Measurements from ENCODE around the gene KIF2A. TPM values are rescaled to one million over a fixed set of nuclear protein-coding genes. Genes with fewer than 3 reads are reported as not detected.
A peak's percentile ranks its signal among the peaks of the same experiment; 100 is the strongest.

KIF2A gene
- total RNA-seq, 2 experiments from 2014 or later = 161 to 171 TPM

DNA sequence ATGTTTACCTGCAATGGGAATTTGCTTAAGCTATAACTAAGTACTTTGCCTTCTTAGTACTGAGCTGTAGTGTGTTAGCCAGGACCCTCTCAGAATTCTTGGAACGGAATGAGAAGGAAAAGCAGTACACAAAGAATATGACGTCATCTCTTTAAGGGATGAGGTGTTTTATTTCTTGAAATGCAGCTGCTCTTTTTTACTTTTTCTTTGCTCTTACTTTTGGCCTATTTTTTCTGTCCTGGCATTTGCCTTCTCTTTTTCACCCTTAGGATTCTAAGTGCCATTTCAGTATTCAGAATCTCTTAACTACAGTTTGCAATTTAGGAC, 10.1 kb downstream of the KIF2A start:
- peaks cover 19% of the 10 kb centered on the region for H3K36me3 Mint-ChIP-seq

DNA sequence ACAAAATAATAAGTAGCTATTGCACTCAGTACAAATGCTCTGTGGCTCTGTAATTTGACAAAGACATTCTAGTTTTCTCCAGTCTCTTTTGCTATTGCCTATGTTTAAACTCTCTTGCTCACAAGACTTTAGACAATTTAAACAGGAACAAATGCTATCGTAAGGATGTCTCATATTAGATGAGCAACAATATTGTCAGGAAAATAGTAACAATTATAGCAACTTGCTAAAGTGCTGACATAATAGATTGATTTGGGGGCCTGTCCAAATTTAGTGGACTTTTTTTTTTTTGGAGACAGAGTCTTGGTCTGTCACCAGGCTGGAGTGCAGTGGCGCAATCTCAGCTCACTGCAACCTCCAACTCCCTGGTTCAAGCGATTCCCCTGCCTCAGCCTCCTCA, 11.8 kb downstream of the KIF2A start:
- DNase-seq (no peak), ATAC-seq (ENCODE audit: low read depth) (no peak)
- Mint-ChIP-seq H3K4me1 (peaks cover 44% of the 10 kb centered on the region), H3K27ac (no peak overlapping the region), H3K9me3 (no peaks in the 10 kb centered on the region), H3K4me3 (no peak overlapping the region), H3K27me3 (no peaks in the 10 kb centered on the region), H3K36me3 (peaks cover 28% of the 10 kb centered on the region)
- POLR2A ChIA-PET = interaction anchor here (0.6 kb wide), 1 partner anchor 19 kb away, joined by 3 read pairs; no protein-coding TSS in a partner anchor

More for the DNA sequence above, 10.1 kb downstream of the KIF2A start:
- Mint-ChIP-seq H3K27ac (no peak overlapping the region), H3K4me3 (no peak overlapping the region), H3K27me3 (no peaks in the 10 kb centered on the region), H3K9me3 (no peaks in the 10 kb centered on the region), H3K4me1 (peaks cover 53% of the 10 kb centered on the region)
- POLR2A ChIA-PET = interaction anchor here (1.2 kb wide), 1 partner anchor 17 kb away, joined by 3 read pairs; no protein-coding TSS in a partner anchor
- DNase-seq (no peak), ATAC-seq (ENCODE audit: low read depth) (no peak)

DNA sequence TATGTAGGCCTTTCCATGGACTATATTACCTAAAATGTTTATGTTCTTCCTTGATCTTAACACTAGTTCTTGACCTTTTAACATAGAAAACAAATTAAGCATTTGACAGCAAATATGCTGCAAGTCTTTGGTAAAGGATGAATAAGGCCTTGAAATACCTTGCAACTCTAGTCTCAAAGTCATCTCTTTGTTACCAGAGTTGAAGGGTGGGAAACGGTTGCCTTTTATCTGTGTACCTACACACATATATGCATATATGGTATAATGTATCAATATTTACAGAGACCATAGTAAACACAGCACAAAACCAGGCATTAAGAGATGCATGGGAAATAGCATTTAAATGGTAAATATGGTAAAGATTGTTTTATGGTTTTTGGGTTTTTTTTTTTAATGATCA, 16.5 kb downstream of the KIF2A start:
- no peak for ATAC-seq (ENCODE audit: low read depth)
- POLR2A ChIA-PET = no interaction called here
- H3K4me3 Mint-ChIP-seq = no peak overlapping the region
- peaks cover 36% of the 10 kb centered on the region for H3K36me3 Mint-ChIP-seq
- no peaks in the 10 kb centered on the region for H3K9me3 Mint-ChIP-seq
- no peak for DNase-seq
- peaks cover 40% of the 10 kb centered on the region for H3K4me1 Mint-ChIP-seq
- no peak overlapping the region for H3K27ac Mint-ChIP-seq
- no peaks in the 10 kb centered on the region for H3K27me3 Mint-ChIP-seq

DNA sequence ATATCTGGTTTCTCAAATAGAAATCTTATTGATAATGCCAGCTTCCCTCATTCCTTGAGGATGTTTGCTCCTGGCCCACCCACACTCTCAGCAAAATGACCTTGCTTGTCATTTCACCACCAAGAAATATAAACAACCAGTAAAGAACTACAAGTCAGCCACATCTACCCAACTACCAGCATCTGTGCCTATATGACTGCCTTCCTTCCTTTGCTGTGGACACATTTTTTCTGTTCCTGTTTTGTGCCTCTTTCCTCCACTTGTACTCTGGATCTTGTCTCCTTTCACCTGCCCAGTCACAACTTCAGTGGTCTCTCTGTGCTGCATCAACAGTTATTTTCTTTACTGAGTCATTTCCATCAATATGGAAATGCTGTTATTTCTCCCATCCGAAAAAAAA, 20.3 kb downstream of the KIF2A start:
- Mint-ChIP-seq H3K27me3 (no peaks in the 10 kb centered on the region), H3K9me3 (no peaks in the 10 kb centered on the region), H3K4me1 (peaks cover 29% of the 10 kb centered on the region), H3K27ac (no peak overlapping the region), H3K36me3 (peaks cover 32% of the 10 kb centered on the region), H3K4me3 (no peak overlapping the region)
- ATAC-seq (ENCODE audit: low read depth) (no peak), DNase-seq (no peak)
- POLR2A ChIA-PET = no interaction called here

DNA sequence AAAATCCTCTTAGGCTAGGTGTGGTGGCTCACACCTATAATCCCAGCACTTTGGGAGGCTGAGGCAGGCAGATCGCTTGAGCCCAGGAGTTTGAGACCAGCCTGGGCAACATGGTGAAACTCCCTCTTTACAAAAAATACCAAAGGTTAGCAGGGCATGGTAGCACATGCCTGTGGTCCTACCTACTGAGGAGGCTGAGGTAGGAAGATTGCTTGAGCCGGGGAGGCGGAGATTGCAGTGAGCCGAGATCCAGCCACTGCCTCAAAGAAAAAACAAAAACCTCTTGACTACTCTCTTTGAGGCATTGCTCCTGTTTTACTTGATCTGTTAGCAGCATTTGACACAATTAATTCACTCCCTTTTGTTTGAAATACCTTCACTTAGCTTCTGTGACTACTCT, 20.7 kb downstream of the KIF2A start:
- no peaks in the 10 kb centered on the region for H3K9me3 Mint-ChIP-seq
- DNase-seq (no peak), ATAC-seq (ENCODE audit: low read depth) (no peak)
- no peaks in the 10 kb centered on the region for H3K27me3 Mint-ChIP-seq
- peaks cover 27% of the 10 kb centered on the region for H3K4me1 Mint-ChIP-seq
- H3K27ac Mint-ChIP-seq = no peak overlapping the region
- no peak overlapping the region for H3K4me3 Mint-ChIP-seq
- H3K36me3 Mint-ChIP-seq = peaks cover 28% of the 10 kb centered on the region
- POLR2A ChIA-PET = no interaction called here

DNA sequence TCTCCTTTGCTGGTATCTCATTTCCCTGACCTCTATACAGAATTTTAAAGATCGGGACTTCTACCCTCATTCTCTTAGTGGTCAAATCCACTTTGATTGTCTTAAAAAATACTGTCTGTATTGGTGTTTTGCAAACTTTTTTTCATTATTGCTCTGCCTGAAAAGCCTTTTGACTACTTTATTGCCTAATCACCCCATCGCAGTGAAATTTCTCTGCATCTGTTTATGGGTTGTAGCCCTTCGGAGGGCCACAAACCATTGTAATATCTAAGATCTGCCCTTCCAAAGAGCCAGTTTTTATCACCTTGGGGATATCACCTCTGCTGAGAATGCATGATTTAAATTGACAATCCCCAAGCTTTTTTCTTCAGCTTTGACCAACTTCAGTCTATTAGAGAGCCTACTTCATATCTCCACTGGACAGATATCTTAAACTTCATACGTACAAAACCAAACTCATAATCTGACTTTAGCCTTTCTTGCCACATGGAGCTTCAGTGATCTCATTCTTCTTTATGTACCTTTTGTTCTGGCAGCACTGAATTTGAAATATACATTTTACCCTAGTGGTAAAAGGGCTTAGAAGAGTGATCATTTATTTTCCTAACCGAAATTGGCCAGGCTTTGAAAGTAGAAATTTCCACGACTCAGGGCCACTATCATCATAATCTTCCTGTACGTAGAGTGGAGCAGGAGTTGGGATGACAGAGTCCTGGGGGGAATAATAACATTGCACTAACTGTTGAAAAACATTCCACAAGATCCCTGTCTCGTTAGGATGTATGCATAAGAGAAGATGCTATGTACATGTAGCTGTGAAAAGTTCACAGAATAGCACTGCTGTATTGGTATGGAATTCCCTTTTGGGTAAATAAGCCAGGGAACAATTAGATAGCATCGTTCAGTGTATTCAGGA, 21.4 kb downstream of the KIF2A start:
- peaks cover 23% of the 10 kb centered on the region for H3K36me3 Mint-ChIP-seq
- ATAC-seq (ENCODE audit: low read depth) (no peak), DNase-seq (no peak)
- no peaks in the 10 kb centered on the region for H3K9me3 Mint-ChIP-seq
- POLR2A ChIA-PET = no interaction called here
- H3K4me1 Mint-ChIP-seq = peaks cover 27% of the 10 kb centered on the region
- H3K27me3 Mint-ChIP-seq = no peaks in the 10 kb centered on the region
- no peak overlapping the region for H3K27ac Mint-ChIP-seq
- H3K4me3 Mint-ChIP-seq = no peak overlapping the region

DNA sequence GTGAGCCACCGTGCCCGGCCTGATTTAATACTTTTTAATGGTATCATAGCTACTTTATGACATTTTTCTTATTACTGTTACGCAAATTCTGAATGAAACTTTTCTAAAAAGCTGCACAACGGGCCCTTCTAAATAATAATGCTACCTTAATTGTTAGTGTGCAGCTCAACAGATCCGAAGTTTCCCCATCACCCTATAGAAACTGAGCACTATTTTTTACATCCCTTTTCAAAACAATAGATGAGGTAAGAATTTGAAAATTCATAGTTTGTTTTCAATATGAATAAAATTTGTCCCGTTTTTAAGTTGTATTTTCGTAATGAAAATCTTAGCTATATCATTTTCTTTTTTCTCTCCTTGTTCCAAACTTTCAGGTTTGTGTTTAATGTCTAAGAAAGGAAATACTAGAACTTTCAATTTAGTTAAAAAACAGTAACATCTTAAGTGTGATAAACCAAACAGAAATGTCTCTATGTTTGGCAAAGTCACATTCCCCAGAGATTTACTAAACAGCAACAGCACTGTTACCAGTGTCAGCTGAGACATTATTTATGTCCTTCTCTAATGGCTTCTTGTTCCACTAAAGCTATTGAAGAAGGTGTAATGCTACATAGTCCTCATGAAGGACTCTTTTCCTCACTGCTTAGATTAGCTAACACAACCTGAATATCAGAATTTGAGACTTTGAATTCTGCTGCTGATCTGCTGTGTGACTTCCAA, 22.9 kb downstream of the KIF2A start:
- Mint-ChIP-seq H3K36me3 (peaks cover 27% of the 10 kb centered on the region), H3K9me3 (no peaks in the 10 kb centered on the region), H3K4me3 (no peak overlapping the region), H3K4me1 (peaks cover 34% of the 10 kb centered on the region), H3K27ac (no peak overlapping the region), H3K27me3 (no peaks in the 10 kb centered on the region)
- POLR2A ChIA-PET = no interaction called here
- DNase-seq (no peak), ATAC-seq (ENCODE audit: low read depth) (no peak)

DNA sequence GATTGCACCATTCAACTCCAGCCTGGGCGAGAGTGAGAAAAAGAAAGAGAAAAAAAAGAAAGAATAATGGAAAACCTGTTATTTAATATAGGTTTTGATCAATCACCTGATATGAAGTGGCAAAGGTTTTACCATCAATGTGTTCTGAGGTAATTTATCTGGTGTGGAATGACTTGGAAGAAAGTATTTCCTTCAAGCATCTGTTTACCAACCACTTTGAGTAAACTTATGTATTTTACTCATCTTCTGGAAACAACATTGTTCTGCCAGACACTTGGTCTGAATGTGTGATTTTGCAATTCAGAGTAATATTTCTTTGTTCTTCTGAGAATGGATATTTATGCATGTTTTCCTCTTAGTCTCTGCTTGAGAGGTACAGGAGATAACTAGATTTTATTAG, 24.3 kb downstream of the KIF2A start:
- no peak for ATAC-seq (ENCODE audit: low read depth)
- DNase-seq = no peak
- Mint-ChIP-seq H3K4me3 (no peak overlapping the region), H3K27ac (no peak overlapping the region), H3K27me3 (no peaks in the 10 kb centered on the region), H3K36me3 (peaks cover 25% of the 10 kb centered on the region), H3K4me1 (peaks cover 38% of the 10 kb centered on the region), H3K9me3 (no peaks in the 10 kb centered on the region)
- POLR2A ChIA-PET = no interaction called here

DNA sequence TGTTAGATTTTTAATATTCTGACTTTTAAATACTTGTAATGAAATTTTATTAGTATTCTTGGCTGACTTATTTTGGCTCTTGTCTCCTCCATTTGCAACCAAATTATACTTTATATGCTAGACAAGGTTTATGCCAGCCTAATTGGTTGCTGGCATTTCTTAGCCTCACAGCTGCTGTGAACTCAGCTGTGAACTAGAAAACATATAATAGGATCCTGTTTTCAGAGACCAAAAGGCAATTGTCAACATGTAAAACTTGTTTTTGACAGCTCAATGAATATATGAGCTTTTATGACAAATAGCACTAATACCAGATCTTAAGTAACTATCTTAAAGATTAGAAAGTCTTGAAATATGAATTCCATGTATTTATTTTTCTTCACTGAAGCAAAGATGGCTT, 25.9 kb downstream of the KIF2A start:
- Mint-ChIP-seq H3K36me3 (peaks cover 26% of the 10 kb centered on the region), H3K4me1 (peaks cover 30% of the 10 kb centered on the region), H3K4me3 (no peak overlapping the region), H3K9me3 (no peaks in the 10 kb centered on the region), H3K27ac (no peak overlapping the region), H3K27me3 (no peaks in the 10 kb centered on the region)
- POLR2A ChIA-PET = no interaction called here
- ATAC-seq (ENCODE audit: low read depth) (no peak), DNase-seq (no peak)

DNA sequence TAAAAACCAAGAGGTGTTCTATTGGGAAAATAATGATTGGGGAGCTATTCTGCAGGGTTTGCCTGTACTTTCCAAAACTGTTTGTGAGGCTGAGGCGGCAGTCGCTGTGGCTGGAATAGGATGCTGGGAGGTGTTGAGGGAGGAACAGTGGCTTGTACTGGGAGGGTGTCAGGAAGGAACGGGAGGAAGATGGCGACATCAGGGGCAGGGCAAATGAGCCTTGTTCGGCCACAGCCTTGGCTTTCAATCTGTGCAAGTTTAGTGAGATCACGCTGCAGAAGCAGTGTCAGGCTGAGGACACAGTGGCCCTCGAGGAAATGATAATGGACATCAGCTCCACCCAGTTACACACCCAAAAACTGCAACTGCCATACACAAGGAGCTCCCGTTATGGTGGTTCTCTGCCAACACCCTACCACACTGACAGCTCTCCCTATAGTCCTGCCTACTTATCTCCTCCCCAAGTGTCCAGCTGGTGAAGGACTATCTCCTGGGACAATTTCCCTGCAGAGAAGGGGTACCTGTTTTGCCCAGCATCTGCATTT, 27.3 kb downstream of the KIF2A start:
- POLR2A ChIA-PET = interaction anchor here (0.7 kb wide), 1 partner anchor 17 kb away, joined by 3 read pairs; no protein-coding TSS in a partner anchor
- no peak for DNase-seq
- peak overlapping the region; percentile 19 for H3K27ac Mint-ChIP-seq
- H3K4me3 Mint-ChIP-seq = no peak overlapping the region
- peaks cover 26% of the 10 kb centered on the region for H3K36me3 Mint-ChIP-seq
- no peak for ATAC-seq (ENCODE audit: low read depth)
- H3K4me1 Mint-ChIP-seq = peaks cover 28% of the 10 kb centered on the region
- no peaks in the 10 kb centered on the region for H3K9me3 Mint-ChIP-seq
- H3K27me3 Mint-ChIP-seq = no peaks in the 10 kb centered on the region

DNA sequence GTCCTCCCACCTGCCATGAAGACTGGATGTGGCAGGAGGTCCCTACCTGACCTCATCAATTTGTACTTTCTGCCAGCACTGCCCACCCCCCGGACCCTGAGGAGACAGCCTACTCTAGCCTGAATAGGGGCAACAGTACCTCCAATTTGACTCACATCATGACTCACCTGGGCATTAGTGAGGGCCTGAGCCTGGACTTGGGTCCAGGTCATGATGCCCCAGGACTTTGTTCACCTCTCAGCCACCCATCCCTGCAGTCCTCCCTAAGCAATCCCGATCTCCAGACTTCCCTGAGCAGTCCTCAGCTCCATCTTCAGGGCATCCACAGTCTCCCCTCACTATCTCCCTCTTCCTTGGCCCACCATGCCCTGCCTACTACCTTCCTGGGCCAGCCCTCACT, 28.1 kb downstream of the KIF2A start:
- Mint-ChIP-seq H3K27ac (no peak overlapping the region), H3K9me3 (no peaks in the 10 kb centered on the region), H3K36me3 (peaks cover 31% of the 10 kb centered on the region), H3K4me3 (no peak overlapping the region), H3K27me3 (no peaks in the 10 kb centered on the region), H3K4me1 (peaks cover 28% of the 10 kb centered on the region)
- DNase-seq (no peak), ATAC-seq (ENCODE audit: low read depth) (no peak)
- POLR2A ChIA-PET = interaction anchor here (0.7 to 0.9 kb wide), 2 partner anchors 10 to 18 kb away, joined by 3 read pairs; no protein-coding TSS in a partner anchor

DNA sequence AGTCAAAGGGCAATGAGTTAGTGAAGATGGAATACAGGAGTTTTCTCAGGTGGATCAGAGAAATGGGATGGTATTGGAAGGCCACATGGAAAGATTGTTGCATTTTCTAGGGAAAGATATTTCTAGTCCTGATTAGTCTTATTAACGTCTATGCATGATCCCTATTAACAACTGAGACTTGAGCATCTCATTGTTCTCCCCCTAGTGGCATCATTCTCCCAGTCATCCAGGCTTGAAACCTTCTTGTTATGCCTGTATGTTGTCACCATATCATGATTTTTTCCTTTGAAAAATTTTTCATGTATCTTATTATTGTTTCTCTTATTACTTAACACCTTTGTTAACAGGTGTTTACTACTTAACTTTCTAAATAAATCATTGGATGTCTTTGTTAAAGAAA, 34.4 kb downstream of the KIF2A start:
- Mint-ChIP-seq H3K27me3 (no peaks in the 10 kb centered on the region), H3K4me1 (peaks cover 47% of the 10 kb centered on the region), H3K4me3 (no peak overlapping the region), H3K36me3 (peaks cover 33% of the 10 kb centered on the region), H3K9me3 (no peaks in the 10 kb centered on the region), H3K27ac (no peak overlapping the region)
- no peak for ATAC-seq (ENCODE audit: low read depth)
- POLR2A ChIA-PET = interaction anchor here (0.7 kb wide), 1 partner anchor 79 kb away, joined by 3 read pairs; no protein-coding TSS in a partner anchor
- no peak for DNase-seq

DNA sequence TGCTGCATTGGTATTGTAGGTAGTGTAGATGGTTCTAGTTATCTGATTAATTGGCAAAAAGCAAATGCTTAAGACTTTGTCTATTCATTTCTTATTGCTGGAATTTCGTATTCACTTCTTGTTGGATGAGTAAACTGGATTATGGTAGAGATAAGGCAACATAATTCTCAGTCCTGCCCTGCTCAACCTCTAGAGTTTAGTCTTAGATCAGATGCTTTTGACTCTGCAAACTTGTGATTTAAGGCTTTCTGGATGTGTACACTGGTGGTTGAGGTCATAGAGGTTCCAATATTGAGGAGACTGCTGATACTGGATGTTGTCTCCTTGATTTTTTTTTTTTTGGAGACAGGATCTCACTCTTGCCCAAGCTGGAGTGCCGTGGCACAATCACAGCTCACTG, 35.0 kb downstream of the KIF2A start:
- peaks cover 45% of the 10 kb centered on the region for H3K4me1 Mint-ChIP-seq
- no peak for DNase-seq
- H3K4me3 Mint-ChIP-seq = peak overlapping the region; percentile 77
- no peaks in the 10 kb centered on the region for H3K27me3 Mint-ChIP-seq
- H3K36me3 Mint-ChIP-seq = peaks cover 31% of the 10 kb centered on the region
- peak overlapping the region; percentile 81 for H3K27ac Mint-ChIP-seq
- no peaks in the 10 kb centered on the region for H3K9me3 Mint-ChIP-seq
- POLR2A ChIA-PET = no interaction called here
- no peak for ATAC-seq (ENCODE audit: low read depth)

Measured in activated naive CD8-positive, alpha-beta T cell treated with anti-CD3 and anti-CD28 coated beads, Interleukin-2, amount 10 ng/mL, durations not matched to agents 7 days and 5 days (primary cell).